Choroid plexus epithelial cell (primary cell): ENCODE results near the gene STXBP4.

Experiments
- DNase-seq: peaks from one replicate; pipeline ENCODE4 v3.0.0-alpha.2; 2010; ENCODE audit warnings: low read depth
- H3K4me3 ChIP-seq: 2 replicates; pipeline ENCODE4 v1.5.1; 2011; ENCODE audit warnings: low read depth, mild to moderate bottlenecking, control low read depth, low read length, moderate library complexity
- TF ChIP-seq, protein P1 (sequence below): conservative IDR thresholded peaks from 2 replicates; pipeline ENCODE4 v1.5.1; 2011; ENCODE audit warnings: low read depth, mild to moderate bottlenecking, control low read depth, inconsistent platforms, low read length, moderate library complexity

The STXBP4 gene

DNA sequence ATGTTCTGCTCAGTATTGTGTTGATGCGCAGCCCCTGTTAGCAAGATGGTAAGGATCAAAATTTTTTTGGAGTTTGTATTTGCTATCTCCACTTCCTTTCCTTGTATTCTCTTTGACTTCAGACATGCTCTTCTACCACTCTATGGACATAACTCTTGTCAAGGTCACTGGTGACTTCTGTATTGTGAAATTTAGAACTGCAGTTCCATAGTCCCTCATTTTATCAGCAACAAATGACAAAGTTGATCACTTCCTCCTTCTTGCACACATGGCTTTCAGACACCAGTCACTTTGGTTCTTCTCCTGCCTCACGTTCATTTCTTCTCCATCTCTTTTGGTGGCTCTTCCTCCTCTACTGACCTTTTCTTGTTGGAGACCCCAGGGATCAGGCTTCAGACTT lies 21.2 kb upstream of the STXBP4 start:
- no peak for DNase-seq
- TF ChIP-seq, protein P1, sequence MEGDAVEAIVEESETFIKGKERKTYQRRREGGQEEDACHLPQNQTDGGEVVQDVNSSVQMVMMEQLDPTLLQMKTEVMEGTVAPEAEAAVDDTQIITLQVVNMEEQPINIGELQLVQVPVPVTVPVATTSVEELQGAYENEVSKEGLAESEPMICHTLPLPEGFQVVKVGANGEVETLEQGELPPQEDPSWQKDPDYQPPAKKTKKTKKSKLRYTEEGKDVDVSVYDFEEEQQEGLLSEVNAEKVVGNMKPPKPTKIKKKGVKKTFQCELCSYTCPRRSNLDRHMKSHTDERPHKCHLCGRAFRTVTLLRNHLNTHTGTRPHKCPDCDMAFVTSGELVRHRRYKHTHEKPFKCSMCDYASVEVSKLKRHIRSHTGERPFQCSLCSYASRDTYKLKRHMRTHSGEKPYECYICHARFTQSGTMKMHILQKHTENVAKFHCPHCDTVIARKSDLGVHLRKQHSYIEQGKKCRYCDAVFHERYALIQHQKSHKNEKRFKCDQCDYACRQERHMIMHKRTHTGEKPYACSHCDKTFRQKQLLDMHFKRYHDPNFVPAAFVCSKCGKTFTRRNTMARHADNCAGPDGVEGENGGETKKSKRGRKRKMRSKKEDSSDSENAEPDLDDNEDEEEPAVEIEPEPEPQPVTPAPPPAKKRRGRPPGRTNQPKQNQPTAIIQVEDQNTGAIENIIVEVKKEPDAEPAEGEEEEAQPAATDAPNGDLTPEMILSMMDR, result no peak
- no peak overlapping the region for H3K4me3 ChIP-seq

DNA sequence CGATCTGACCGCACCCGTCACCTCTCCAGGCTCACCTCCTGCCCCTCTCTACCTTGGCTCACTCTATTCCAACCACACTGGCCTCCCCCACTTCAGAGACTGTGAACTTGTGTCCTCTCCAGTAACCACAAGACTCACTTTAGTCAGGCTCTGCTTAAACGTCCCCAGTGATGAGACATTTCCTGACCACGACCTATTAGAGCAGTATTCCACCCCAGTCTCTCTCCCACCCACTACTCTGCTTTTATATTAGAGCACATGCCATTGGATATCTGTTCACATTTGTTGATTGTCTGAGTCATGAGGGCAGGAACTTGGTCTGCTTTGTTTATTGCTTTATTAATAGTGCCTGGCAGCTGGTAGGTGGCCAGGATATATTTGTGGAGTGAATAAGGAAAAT lies 20.2 kb upstream of the STXBP4 start:
- no peak overlapping the region for H3K4me3 ChIP-seq
- TF ChIP-seq, protein P1, result no peak
- DNase-seq, result peak; percentile 98

DNA sequence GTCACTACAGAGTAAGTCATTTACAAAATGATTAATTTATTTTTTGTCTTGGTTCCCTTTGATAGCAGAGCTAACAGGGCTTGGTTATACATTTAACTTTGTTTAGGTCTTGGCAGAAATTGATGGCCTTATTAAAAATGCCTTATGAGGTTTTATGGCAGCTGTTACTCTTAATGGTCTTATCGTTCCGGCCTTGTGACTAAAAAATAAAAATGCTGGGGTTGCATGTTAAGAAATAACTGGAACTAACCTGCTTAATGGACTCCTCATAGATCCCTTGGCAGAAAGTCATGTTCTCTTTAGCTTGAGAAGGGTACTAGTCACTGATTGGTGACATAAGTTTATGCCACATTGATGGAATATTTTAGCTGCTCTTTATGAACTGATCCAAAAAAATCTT lies 18.4 kb upstream of the STXBP4 start:
- TF ChIP-seq, protein P1, result no peak
- no peak overlapping the region for H3K4me3 ChIP-seq
- DNase-seq, result no peak

DNA sequence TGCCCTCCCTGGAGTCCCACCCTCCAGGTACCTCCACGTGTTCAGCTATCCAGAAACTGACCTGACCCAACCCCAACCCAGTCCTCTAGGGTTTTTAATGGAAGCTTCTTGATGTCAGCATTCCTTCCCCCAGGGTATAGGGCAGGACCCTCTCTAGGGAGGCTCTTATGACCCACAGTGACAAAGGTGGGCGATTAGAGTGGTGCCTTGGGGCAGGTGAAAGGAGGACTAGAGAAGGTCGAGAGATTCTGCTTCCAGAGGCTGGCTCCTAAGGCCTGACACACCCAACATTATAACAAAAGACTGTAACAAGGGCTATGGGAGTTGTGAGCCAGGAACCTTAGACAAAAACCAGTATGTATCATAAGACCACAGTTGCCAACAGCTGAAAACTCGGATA lies 17.3 kb upstream of the STXBP4 start:
- H3K4me3 ChIP-seq, result no peak overlapping the region
- TF ChIP-seq, protein P1, result no peak
- DNase-seq, result no peak

DNA sequence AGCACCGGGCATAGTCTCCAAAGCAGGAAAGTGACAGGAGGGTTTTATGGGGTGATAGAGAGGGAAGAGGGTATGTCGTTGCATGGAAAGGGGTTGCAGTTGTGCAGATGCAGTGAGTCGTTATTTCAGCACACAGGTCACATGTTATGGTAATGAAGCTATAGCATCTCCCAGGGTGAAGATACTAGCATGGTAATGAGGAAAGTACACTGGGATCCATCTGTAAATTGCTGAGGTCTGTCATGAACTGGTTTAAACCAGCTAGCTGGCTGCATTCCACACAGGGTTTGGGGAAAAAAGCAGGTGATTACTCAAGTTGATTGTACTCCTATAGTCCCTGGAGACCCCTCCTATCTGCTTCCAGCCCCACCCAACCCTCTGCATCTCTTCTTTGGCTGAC lies 11.8 kb upstream of the STXBP4 start:
- no peak for DNase-seq
- H3K4me3 ChIP-seq, result no peak overlapping the region
- TF ChIP-seq, protein P1, result no peak

DNA sequence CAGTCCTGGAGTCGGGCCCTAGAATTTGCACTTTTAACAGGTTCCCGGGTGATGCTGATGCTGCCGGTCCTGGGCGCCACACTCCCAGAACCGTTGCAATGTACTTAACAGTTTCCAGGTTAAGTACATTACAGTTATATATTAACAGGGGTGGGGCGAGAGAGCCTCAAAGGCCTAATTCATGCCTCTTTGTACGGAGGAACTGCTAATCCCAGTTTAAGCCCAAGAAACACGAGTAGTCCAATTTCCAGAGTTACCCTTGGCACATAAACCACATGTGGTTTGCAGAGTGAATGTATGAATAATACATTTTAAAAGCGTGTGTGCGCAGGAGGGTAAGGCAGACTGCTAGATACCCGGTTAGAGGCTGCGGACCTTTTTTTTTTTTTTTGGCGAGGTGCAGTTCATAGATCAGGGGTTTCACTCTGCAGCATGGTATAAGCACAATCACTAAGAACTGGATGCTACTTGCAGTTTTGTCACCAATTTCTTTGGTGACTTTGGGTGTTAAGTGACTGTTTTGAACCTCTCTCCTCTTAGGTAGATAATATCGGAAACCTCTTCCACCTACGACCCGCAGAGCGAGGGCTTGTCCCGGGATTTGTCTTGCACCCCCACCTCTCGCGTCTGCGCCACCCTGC lies 824 bp upstream of the STXBP4 start:
- peak overlapping the region; percentile 94 for H3K4me3 ChIP-seq
- TF ChIP-seq, protein P1, result peak; percentile 65
- peak; percentile 42 for DNase-seq

DNA sequence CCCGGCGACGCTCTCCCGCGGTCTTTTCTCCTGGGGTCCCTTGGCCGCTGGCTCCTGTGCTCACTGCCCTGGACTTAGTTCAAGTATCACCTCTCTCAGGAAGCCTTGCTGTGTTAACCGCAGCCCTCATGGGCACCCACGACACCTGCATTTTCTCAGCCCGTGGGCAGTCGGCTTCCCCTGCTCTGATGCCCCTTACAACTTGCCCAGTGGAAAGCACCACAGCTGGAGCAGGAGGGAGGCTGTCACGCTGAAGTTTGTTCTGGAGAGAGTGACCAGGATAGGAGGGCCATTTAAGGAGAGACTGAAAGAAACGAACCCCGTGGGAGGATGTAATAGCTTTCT lies 395 bp downstream of the STXBP4 start:
- H3K4me3 ChIP-seq, result peak overlapping the region; percentile 94
- DNase-seq, result peak; percentile 49
- TF ChIP-seq, protein P1, result no peak
